CD1c-positive myeloid dendritic cell (primary cell): ENCODE data around the gene PDE6B.
A peak's percentile ranks its signal among the peaks of the same experiment; 100 is the strongest.
"Not testable (repeated sequence)": the region's sequence is repeated elsewhere in the genome, so short reads cannot be mapped to it uniquely, and the experiment has no call there.

Experiments
- DNase-seq: peaks from one replicate; pipeline ENCODE4 v3.0.0-alpha.2; 2016; ENCODE audit errors: extremely low spot score

The PDE6B gene

GRCh38 chr4:656436-657337 is 31.3 kb downstream of the PDE6B start:
- DNase-seq, result no peak

GRCh38 chr4:657338-657833 is 32.0 kb downstream of the PDE6B start:
- DNase-seq, result no peak

DNA sequence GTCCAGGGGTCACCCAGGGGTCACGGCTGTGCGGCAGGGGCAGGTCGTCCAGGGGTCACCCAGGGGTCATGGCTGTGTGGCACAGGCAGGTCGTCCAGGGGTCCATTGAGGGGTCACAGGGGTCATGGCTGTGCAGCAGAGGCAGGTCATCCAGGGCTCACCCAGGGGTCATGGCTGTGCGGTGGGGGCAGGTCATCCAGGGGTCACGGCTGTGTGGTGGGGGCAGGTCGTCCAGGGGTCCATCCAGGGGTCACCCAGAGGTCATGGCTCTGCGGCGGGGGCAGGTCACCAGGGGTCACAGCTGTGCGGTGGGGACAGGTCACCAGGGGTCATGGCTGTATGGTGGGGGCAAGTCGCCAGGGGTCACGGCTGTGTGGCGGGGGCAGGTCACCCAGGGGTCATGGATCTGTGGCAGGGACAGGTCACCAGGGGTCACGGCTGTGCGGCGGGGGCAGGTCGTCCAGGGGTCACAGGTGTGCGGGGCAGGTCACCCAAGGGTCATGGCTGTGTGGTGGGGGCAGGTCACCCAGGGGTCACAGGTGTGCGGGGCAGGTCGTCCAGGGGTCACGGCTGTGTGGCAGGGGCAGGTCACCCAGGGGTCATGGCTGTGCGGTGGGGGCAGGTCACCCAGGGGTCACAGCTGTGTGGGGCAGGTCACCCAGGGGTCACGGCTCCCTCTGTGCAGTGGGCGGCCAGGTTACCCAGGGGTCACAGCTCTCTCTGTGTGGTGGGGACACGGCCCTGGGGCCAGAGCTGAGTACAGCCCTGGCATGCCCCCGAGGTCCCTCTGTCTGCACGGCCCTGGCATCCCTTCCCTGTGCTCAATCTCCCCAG is 32.7 kb downstream of the PDE6B start:
- no peak for DNase-seq

- no peak for DNase-seq
Observed at GRCh38 chr4:658681-659667, 33.6 kb downstream of the PDE6B start.

DNA sequence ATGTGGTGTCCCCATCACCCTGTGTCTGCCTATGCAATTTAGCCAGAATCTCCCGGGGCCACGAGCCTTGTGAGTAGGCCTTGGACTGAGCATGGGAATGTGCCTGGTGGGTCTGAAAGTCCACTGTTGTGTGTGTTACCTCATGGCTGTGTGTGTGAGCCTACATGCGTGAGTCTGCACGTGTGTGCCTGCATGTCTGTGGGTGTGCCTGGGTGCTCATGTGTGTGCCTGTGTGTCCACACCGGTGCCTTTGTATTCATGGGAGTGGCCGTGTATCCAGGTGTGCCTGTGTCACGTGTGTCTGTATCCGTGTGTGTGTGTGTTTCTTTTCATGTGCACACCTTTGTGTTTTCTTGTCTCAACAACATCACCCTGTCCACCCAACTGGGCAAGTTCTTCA is 34.5 kb downstream of the PDE6B start:
- DNase-seq, result no peak

GRCh38 chr4:660401-660800 is 35.0 kb downstream of the PDE6B start:
- DNase-seq, result no peak

DNA sequence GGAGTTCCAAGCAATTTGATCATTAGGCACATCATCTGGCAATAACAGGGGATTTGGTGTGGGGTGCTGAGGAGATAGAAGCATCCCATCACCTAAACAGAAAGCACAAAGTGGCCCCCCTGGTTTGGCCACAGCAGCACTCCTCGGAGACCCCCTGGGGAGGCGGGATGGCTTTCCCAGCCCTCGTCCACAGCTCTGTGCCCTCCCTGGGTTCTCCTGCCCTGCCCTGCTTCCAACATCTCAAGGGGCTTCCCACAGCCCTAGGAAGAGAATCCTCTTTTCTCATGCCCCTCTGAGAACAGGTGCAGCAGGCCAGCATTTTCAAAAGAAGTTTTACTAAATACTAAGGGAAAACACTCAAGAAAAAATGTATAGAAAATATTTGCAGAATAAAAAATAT is 35.9 kb downstream of the PDE6B start:
- DNase-seq, result no peak

DNA sequence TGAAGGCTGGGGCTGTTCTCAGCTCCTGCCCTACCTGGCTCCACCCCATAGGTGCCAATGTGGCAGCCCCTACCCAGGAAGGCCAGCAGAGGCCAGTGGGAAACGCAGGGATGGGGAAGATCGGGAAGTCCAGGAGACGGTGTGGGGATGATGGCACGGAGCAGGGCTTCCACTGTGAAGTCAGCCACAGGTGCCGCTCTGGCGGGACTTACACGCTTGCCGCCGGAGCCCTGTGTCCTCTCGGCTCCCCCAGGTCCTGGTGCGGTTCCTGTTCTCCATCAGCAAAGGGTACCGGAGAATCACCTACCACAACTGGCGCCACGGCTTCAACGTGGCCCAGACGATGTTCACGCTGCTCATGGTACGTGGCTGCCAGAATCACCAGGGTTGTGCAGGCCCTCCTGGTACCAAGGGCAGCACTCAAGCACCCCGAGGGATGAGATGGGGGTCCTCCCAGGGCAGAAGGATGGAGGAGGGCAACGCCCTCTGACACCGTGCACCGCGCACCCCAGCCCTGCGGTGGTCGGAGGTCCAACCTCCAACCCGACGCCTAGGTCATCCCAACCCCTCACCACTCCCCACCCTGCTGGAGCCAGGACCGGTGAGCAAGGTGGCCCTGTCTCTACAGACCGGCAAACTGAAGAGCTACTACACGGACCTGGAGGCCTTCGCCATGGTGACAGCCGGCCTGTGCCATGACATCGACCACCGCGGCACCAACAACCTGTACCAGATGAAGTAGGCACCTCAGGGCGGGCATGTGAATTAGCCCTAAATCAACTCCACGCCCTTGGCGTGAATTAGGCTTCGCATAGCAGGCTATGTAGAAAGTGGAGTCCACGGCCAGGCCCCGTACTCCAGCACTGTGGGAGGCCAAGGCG is 36.7 kb downstream of the PDE6B start:
- DNase-seq, result no peak

GRCh38 chr4:663046-663437 is 37.7 kb downstream of the PDE6B start:
- DNase-seq, result no peak

DNA sequence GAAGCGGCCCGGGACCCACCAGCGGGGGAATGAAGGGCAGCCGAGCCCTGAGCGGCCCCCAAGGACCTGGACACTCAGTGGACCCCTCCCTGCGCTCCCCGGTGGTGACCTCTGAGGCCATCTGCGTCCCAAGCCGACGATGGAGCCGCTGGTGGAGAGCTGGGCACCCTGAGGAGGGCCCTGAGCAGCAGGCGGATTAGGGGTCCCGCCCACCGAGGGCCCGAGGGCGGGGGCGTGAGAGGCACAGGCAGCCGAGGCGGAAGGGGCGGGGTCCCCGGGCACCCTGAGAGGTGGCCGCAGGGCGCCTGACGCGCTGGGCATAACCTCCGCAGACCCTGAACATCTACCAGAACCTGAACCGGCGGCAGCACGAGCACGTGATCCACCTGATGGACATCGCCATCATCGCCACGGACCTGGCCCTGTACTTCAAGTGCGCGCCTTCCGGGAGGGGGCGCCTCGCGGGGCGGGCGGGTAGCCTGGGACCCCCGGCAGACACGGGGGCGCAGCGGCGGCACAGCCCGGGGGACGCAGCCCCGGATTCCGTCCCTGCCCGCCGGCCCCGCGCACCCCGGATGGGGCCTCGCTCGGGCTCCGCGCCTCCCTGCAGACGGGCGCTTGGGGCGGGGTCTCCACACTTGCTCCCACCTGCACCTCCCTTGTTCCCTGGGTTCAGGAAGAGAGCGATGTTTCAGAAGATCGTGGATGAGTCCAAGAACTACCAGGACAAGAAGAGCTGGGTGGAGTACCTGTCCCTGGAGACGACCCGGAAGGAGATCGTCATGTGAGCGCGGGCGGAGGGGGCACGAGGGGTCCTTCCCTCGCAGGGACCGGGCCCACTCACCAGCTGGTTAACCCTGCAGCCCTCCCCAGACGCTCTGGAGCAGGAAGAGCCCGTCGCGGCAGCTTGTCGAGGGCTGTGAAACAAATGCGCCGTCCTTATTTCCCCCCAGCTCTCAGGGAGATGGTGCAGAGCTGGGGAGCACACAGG is 38.4 kb downstream of the PDE6B start:
- DNase-seq, result peak; percentile 45

- DNase-seq, result no peak
Observed at GRCh38 chr4:664713-665231, 39.4 kb downstream of the PDE6B start.

- DNase-seq, result no peak
Observed at GRCh38 chr4:665381-665750, 40.0 kb downstream of the PDE6B start.

- no peak for DNase-seq
Observed at GRCh38 chr4:665751-666435, 40.5 kb downstream of the PDE6B start.

DNA sequence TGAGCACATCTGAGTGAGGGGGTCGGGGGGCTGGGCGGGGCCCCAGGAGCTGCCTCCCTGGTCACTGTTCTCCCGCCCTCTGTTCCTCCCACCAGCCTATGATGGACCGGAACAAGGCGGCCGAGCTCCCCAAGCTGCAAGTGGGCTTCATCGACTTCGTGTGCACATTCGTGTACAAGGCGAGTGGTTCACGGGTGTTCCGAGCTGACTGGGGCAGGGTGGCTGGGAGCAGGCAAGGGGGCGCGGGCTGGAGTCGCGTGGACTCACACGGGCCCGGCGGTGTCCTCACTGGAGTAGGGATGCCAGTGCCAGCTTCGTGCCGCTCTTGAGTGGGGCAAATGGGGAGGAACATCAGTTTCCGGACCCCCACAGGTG is 41.0 kb downstream of the PDE6B start:
- no peak for DNase-seq

- no peak for DNase-seq
Observed at GRCh38 chr4:666822-667544, 41.6 kb downstream of the PDE6B start.

DNA sequence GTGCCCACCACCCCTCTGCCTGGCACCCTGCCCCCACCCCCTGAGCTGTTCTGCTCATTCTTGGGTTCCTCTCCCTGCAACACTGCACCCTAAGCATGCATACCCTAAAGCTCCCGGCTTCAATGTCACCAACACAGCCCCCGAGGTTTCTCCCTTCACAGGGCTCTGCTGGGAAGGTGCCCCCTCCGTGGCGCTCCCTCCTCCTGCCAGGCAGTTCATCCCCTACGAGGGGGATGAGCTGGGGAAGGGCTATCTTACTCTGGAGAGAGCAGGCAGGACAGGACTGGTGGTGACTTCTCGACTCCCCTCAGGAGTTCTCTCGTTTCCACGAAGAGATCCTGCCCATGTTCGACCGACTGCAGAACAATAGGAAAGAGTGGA is 42.2 kb downstream of the PDE6B start:
- DNase-seq, result no peak

GRCh38 chr4:668219-668618 is 42.8 kb downstream of the PDE6B start:
- DNase-seq, result not testable (repeated sequence)
